Colonic mucosa (tissue), 4 donors: ENCODE data around the gene BCLAF1. TPM values are rescaled to one million over a fixed set of nuclear protein-coding genes. Genes with fewer than 3 reads are reported as not detected.

Experiments used
- DNase-seq: peaks from one replicate; pipeline ENCODE4 v3.0.0-alpha.2; 2020
- H3K27ac ChIP-seq: fragments of 200-600 bp; one replicate; pipeline ENCODE4 v1.8.0; 2021
- H3K27me3 ChIP-seq: fragments of 200-600 bp; one replicate; pipeline ENCODE4 v1.8.0; 2021
- H3K36me3 ChIP-seq: fragments of 200-600 bp; one replicate; pipeline ENCODE4 v1.8.0; 2021
- H3K4me1 ChIP-seq: fragments of 200-600 bp; one replicate; pipeline ENCODE4 v1.8.0; 2021; ENCODE audit warnings: mild to moderate bottlenecking
- H3K4me3 ChIP-seq: fragments of 200-600 bp; one replicate; pipeline ENCODE4 v1.8.0; 2021
- H3K9ac ChIP-seq, 2 donors: one replicate each; pipeline ENCODE4 v1.7.0; 2013; ENCODE audit warnings: control low read depth in 2 of 2, low read depth in 2 of 2, low read length in 2 of 2
- H3K9me3 ChIP-seq: fragments of 200-600 bp; one replicate; pipeline ENCODE4 v1.8.0; 2021
- CTCF ChIP-seq: fragments of 200-600 bp; IDR thresholded peaks from one replicate; pipeline ENCODE4 v1.8.0; 2022; ENCODE audit warnings: antibody characterized with exemption, mild to moderate bottlenecking
- intact Hi-C: fragments of 100-400 bp; cut with DNase I; formaldehyde crosslinking; loops from one replicate; pipeline ENCODE4 v1.14.1; 2022
- total RNA-seq, 2 donors: library from RNA; stranded (reverse); fragmentation: NEBNext Ultra II Directional in 1 of 2; extraction: Animal tissue kit (Norgen Biotek cat#: 25700) in 1 of 2; gene quantifications; one replicate each; pipeline ENCODE4 v1.2.1, GENCODE V29; 2021
- donor health status: healthy.
- donor health status: DM: no; HTN: no; CAD: no.
- donor health status: DM: no; HTN: no; CAD: no.

BCLAF1 gene
- total RNA-seq, 2 donors from 2014 or later = 127 to 143 TPM

- no peaks in the 10 kb centered on the region for H3K27me3 ChIP-seq
- intact Hi-C loops = no loop called here
- TF ChIP-seq CTCF = no peak
Measured at GRCh38 chr6:136334853-136335252, 45.2 kb upstream of the BCLAF1 start.

GRCh38 chr6:136334465-136334846 is 44.8 kb upstream of the BCLAF1 start:
- DNase-seq = no peak
- Histone ChIP-seq H3K9me3 (no peaks in the 10 kb centered on the region), H3K27me3 (no peaks in the 10 kb centered on the region), H3K4me3 (no peak overlapping the region), H3K27ac (no peak overlapping the region), H3K9ac (no peak overlapping the region), H3K4me1 (no peaks in the 10 kb centered on the region), H3K36me3 (no peaks in the 10 kb centered on the region)
- no peak for TF ChIP-seq CTCF
- intact Hi-C loops = no loop called here

More at GRCh38 chr6:136334853-136335252, 45.2 kb upstream of the BCLAF1 start:
- no peak overlapping the region for H3K9ac ChIP-seq
- no peaks in the 10 kb centered on the region for H3K36me3 ChIP-seq
- no peaks in the 10 kb centered on the region for H3K9me3 ChIP-seq
- H3K4me3 ChIP-seq = no peak overlapping the region
- DNase-seq = no peak
- no peak overlapping the region for H3K27ac ChIP-seq
- no peaks in the 10 kb centered on the region for H3K4me1 ChIP-seq

GRCh38 chr6:136333824-136334464 is 44.3 kb upstream of the BCLAF1 start:
- no peaks in the 10 kb centered on the region for H3K27me3 ChIP-seq
- H3K4me3 ChIP-seq = no peak overlapping the region
- no peak overlapping the region for H3K9ac ChIP-seq
- H3K4me1 ChIP-seq = no peaks in the 10 kb centered on the region
- H3K27ac ChIP-seq = no peak overlapping the region
- no peaks in the 10 kb centered on the region for H3K9me3 ChIP-seq
- no peaks in the 10 kb centered on the region for H3K36me3 ChIP-seq
- intact Hi-C loops = no loop called here
- peak; percentile 23 for DNase-seq
- no peak for TF ChIP-seq CTCF

GRCh38 chr6:136331461-136331860 is 41.8 kb upstream of the BCLAF1 start:
- Histone ChIP-seq H3K9me3 (no peaks in the 10 kb centered on the region), H3K9ac (no peak overlapping the region), H3K27me3 (no peaks in the 10 kb centered on the region), H3K36me3 (no peaks in the 10 kb centered on the region), H3K4me1 (no peaks in the 10 kb centered on the region), H3K27ac (no peak overlapping the region), H3K4me3 (no peak overlapping the region)
- DNase-seq = no peak
- intact Hi-C loops = no loop called here
- TF ChIP-seq CTCF = no peak

GRCh38 chr6:136330634-136331033 is 41.0 kb upstream of the BCLAF1 start:
- intact Hi-C loops = no loop called here
- Histone ChIP-seq H3K27ac (no peak overlapping the region), H3K4me1 (no peaks in the 10 kb centered on the region), H3K9me3 (no peaks in the 10 kb centered on the region), H3K27me3 (no peaks in the 10 kb centered on the region), H3K36me3 (no peaks in the 10 kb centered on the region), H3K4me3 (no peak overlapping the region), H3K9ac (no peak overlapping the region)
- DNase-seq = no peak
- TF ChIP-seq CTCF = no peak
